Measurements from ENCODE around the gene GPX4.
"Not testable (repeated sequence)": the region's sequence is repeated elsewhere in the genome, so short reads cannot be mapped to it uniquely, and the experiment has no call there.

The GPX4 gene

DNA sequence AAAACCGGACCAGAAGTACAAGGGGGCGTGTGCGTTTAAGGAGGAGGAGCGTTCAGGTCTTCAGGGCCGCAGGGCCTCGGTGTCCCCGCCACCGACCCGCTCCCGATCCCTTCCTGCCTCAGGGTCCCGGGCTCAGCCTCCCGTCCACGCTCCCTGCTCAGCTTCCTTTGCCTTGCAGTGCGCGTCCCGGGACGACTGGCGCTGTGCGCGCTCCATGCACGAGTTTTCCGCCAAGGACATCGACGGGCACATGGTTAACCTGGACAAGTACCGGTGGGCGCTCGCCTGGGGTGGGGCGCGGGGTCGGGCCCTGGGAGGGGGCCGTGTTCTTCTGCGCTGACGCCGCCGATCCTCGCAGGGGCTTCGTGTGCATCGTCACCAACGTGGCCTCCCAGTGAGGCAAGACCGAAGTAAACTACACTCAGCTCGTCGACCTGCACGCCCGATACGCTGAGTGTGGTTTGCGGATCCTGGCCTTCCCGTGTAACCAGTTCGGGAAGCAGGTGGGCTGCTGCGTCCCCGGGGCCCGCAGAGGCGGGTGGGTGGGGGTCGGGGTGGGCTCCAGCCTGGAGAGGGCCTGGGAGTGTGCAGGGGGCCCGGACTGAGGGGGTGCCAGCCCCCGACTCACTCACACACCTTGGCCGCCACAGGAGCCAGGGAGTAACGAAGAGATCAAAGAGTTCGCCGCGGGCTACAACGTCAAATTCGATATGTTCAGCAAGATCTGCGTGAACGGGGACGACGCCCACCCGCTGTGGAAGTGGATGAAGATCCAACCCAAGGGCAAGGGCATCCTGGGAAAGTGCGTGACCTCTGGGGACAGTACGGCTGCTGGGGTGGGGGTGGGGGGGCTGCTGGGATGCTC, 1.4 kb downstream of the GPX4 start:
- DNase-seq, result no peak

GRCh38 chr19:1105873-1106840, 2.4 kb downstream of the GPX4 start:
- no peak for DNase-seq

DNA sequence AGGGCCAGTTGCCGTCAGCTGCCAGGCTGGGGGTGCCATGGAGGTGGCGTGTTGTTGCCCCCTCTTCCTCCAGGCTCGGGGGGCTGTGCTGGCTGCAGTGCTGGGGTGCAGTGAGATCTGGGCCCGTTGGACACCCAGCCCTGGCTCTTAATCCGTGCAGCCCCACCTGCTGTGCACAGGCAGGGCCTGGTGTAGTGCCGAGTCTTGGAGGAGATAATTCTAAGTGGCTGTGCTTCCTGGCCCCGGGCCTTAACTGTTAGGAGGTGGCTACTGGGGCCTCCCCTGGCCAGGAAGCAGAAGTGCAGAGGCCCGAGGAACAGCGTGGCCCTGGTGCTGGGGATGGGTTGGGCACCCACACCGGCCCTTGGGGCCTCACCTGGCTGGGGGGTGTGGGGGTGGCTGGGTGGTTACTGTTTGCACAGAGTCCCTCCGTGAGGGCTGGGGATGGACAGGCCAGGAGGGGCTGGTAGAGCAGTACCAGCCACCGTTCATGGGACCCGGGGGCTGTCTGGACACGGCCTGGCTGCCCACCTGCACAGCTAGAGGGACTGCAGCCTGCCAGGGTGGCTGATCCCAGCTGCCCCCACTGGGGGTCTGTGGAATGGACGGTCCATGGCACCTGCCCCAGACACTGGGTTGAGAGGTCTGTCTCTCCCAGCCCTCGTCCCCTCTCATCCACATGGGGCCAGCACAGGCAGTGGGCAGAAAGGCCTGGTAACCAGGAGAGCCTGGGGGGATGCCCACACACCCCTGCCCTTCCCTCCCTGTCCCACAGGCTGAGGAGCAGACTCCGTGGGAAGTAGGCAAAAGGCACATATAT, 3.3 kb downstream of the GPX4 start:
- no peak for DNase-seq

GRCh38 chr19:1107661-1108261, 4.0 kb downstream of the GPX4 start:
- no peak for DNase-seq

- no peak for DNase-seq
Measured at GRCh38 chr19:1108291-1109031, 4.7 kb downstream of the GPX4 start.

GRCh38 chr19:1109032-1109551, 5.3 kb downstream of the GPX4 start:
- DNase-seq, result no peak

GRCh38 chr19:1109697-1110671, 6.2 kb downstream of the GPX4 start:
- DNase-seq, result no peak

- DNase-seq, result no peak
Measured at GRCh38 chr19:1110809-1111640, 7.2 kb downstream of the GPX4 start.

GRCh38 chr19:1111641-1112267, 8.0 kb downstream of the GPX4 start:
- no peak for DNase-seq

GRCh38 chr19:1112268-1113029, 8.7 kb downstream of the GPX4 start:
- peak; percentile 71 for DNase-seq

- DNase-seq, result peak; percentile 97
Measured at GRCh38 chr19:1113030-1113985, 9.5 kb downstream of the GPX4 start.

DNA sequence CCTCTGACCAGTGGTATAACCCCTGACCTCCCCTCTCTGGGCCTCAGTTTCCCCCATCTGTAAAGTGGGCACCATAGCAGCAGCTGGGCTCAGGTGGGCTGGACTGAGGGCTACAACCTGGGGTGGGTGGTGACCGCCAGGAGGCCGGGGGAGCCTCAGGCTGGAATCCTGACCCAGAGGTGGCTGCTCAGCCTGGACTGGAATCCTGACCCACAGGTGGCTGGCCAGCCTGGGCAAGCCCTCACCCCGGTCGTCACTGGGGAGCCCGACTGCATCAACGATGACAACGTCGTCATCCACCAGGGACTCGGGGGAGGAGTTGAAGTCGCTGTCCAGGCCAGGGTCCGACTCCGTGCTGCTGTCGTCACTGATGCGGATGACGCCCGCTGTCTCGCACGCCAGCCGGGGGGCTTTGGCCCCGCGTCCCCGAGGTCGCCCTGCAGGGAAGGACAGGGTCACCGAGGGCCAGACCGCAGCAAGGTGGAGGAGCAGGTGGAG, 10.2 kb downstream of the GPX4 start:
- no peak for DNase-seq

DNA sequence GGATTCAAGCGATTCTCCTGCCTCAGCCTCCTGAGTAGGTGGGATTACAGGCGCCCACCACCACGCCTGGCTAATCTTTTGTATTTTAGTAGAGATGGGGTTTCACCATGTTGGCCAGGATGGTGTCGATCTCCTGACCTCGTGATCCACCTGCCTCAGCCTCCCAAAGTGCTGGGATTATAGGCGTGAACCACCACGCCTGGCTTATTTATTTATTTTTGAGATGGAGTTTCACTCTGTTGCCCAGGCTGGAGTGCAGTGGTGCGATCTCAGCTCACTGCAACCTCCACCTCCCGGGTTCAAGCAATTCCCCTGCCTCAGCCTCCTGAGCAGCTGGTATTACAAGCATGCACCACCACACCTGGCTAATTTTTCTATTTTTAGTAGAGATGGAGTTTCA, 10.9 kb downstream of the GPX4 start:
- DNase-seq, result not testable (repeated sequence)

DNA sequence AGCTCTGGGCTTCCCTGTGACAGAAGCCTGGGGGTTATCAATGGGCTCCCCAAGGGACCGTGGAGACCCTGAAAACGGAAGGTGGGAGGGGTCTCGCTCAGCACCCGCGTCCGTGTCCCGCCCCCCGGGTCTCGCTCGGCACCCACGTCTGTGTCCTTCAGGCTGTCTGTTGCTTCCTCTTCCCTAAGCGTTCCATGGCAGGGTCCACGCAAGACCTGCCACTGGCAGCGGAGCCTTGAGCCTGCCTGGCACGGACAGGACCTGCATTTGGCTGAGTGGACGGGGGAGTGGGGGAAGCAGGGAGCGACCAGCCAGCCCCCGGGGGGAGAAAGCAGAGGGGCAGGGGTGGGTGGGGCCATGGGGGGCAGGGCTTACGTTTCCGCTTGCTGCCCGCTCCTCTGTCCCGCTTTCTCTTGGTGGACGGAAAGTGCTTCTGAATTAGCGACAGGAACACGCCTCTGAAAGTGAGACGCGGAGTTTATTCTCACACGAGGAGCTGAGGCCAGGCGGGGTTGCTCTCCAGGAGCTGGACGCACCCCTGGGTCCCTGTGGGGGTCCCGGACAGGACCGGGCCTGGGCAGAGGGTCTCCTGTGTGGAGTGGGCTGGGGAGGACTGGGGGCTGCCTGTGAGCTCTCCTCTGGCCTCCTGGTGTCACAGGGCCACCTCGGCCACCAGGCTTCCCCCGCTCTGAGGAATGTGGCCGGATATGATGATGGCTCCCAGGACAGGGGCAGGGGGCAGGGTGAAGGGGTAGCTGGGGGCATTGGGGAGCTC, 12.0 kb downstream of the GPX4 start:
- no peak for DNase-seq

- no peak for DNase-seq
Measured at GRCh38 chr19:1116726-1117581, 13.2 kb downstream of the GPX4 start.

All from femur (tissue), 1 donor.